Stromal cell of bone marrow (primary cell): ENCODE measurements around the gene GTSF1L.

Experiments
- DNase-seq: peaks from one replicate; pipeline ENCODE4 v3.0.0-alpha.2; 2012; ENCODE audit warnings: low read depth

The GTSF1L gene

DNA sequence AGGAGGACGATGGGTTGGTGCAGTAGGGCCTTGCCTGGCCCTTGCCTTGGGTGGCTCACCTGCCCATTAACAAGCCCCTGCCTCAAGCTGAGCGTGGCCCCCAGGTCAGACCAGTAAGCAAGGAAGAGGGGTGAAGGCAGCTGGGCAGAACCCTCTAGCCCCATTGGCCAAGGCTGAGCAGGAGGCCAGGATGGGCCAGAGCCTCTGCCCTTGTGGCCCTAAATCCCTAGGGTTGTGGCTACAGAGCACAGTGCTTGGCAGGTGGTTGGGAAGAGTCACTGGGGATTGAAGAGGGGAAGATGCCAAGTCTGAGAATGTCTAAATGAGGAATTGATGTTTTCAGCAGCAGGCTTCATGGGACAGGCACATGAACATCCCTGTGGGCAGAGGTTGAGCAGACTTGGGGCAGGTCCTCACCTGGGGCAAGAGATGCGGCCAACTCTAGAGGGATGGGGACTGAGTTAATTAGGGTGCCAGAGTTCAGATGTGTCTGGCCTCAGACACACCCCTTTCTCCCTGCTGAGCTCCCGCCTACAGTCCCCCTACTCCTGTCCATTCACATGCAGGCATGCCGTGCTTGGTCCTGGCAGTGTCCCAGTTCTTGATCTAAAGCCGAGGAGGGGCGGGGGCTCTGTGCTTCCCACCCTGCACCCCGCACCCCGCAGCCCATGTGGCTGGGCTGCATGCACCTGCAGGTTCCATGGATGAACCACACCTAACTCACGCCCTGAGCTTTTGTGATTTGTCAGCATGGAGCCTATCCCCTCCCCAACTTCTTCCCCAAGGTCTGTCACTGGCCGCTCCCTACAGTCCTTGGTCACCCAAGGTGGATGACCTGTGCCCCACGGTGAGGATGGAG lies 9.8 kb downstream of the GTSF1L start:
- DNase-seq, result no peak

DNA sequence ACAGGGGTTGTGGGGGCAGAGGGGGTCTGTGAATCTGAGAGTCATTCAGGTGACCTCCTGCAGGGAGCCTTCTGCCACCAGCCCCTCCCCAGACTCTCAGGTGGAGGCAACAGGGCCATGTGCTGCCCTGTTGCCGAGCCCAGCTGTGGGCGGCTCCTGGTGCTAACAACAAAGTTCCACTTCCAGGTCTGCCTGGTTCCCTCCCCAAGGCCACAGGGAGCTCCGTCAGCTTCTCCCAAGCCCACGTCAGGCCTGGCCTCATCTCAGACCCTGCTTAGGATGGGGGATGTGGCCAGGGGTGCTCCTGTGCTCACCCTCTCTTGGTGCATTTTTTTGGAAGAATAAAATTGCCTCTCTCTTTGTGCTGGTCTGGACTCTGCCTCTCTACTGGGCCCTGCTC lies 10.7 kb downstream of the GTSF1L start:
- no peak for DNase-seq

DNA sequence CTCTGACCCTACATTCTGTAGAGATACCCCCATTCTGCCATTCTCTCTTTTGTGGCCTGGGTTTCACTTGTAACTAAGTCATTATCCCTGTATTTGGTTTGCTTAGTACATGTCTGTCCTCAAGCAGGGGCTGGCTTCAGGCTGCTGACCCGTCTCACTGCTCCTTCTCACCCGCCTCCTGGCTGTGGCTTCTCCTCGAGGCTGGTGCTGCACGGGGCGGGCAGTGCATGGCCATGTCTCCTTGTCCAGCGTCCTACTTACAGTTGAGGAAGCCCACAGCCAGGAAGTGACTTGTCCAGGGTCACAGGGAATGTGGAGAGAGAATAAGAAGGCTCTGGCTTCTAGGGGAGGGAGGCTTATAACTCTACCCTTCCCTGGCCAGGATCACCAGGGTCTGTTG lies 11.3 kb downstream of the GTSF1L start:
- DNase-seq, result no peak

DNA sequence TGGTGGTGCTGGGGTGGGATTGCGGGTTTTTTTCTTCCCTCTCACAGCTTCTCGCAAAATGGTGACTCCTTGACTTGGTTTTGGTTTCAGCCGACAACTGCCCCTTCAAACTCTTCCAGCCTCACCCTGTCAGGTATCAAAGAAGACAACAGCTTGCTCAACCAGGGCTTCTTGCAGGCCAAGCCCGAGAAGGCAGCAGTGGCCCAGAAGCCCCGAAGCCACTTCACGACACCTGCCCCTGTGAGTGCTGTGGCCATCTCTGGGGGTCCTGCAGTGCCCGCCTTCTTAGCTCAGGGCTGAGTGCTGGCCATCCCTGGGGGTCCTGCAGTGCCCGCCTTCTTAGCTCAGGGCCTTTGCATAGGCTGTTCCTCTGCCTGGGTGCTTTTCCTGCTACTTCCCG lies 11.8 kb downstream of the GTSF1L start:
- DNase-seq, result no peak

DNA sequence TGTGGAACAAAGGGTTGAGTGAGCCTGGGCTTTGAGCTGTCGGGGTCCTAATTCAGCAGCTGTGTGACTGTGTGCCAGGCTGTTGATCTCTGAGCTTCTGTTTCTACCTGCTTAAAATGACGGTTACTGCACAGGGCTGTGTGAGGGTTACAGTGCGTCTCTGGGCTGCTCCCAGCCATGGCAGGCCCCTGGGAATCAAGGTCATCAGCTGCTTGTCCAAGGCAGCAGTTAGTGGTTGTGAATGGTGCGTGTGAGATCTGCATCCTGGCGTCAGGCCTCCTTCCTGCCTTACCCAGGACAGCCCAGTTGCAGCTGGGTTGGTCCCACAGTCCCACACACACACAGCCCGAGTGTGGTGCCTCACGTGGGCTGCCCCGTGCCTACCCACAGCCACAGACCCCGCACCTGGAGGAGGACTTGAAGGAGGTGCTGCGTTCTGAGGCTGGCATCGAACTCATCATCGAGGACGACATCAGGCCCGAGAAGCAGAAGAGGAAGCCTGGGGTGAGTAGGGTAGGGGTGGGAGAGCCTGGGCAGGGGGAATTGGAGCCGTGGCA lies 15.6 kb downstream of the GTSF1L start:
- DNase-seq, result no peak

DNA sequence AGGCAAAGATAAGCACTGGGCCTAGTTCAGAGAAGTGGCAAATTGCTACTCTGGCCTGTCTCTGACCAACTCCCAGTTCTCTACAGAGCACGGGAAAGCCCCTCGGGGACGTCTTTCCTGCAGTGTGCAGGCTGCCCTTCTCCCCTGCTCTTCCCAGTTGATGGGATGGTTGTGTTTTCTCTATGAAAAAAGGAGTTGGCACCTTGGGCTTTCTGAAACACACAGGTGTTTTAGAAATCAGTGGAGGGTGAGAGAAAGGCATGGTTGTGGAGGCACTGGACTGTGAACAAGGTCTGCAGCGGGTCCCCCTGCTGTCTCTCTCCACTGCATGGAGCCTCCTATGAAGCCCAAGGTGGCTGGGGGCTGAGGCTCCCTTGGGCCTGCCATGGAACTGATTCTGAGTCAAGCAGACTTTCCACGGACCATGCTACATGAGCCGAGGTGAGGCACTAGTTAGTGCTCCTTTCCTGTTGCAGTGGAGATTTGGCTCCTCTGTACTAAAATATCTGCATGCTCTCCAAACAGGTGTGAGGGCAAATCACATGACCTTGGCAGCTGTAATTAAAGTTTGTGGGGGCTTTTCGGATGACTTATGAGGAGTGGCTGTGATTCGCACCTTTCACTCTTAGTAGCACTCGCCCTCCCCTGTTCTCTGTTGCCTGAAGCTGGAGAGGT lies 16.3 kb downstream of the GTSF1L start:
- DNase-seq, result no peak

DNA sequence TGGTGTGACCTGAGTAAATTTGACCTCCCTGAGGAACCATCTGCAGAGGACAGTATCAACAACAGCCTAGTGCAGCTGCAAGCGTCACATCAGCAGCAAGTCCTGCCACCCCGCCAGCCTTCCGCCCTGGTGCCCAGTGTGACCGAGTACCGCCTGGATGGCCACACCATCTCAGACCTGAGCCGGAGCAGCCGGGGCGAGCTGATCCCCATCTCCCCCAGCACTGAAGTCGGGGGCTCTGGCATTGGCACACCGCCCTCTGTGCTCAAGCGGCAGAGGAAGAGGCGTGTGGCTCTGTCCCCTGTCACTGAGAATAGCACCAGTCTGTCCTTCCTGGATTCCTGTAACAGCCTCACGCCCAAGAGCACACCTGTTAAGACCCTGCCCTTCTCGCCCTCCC lies 24.3 kb downstream of the GTSF1L start:
- no peak for DNase-seq

DNA sequence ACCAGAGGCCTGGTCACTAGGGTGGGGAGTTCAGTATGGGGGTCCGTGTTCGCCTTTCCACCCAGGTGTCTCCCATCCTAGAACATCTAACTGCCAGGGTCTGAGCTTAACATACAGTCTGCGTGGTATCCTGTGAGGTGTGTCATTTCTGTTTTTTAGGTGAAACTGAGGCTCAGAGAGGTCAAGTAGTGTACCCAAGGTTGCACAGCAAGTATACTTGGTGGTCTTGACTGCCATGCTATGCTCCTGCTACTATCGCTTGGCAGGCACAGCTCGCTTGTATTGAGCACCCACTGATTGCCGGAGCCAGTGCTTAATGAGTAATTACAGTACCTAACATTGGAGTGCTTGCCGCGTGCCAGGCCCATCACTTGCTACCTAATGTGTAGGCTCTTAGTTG lies 26.2 kb downstream of the GTSF1L start:
- no peak for DNase-seq

DNA sequence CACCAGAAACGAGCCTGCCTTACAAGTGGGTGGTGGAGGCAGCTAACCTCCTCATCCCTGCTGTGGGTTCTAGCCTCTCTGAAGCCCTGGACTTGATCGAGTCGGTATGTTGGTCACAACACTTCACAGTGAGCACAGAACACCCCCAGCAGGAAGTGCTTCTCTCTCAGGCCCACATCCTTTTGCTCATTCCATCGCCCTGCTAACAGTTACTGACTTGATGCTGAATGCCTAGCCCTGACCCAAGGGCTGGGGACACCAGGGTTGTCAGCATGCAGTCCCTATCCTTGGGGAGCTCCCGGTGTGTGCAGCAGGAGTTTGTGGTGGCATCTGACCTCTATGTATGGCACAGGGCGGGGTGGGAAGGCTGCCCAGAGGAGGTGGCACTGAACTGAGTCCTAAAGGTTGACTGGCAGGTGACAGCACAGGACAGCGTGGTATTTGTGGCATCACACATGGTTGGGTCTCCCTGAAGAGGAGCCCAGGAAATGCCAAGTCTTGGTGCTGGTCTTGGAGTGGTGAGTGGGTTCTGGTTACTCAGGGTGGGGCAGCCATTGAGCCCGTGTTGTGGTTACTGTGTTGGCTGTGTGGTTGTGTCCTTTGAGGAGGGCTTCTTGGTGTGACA lies 26.7 kb downstream of the GTSF1L start:
- no peak for DNase-seq

DNA sequence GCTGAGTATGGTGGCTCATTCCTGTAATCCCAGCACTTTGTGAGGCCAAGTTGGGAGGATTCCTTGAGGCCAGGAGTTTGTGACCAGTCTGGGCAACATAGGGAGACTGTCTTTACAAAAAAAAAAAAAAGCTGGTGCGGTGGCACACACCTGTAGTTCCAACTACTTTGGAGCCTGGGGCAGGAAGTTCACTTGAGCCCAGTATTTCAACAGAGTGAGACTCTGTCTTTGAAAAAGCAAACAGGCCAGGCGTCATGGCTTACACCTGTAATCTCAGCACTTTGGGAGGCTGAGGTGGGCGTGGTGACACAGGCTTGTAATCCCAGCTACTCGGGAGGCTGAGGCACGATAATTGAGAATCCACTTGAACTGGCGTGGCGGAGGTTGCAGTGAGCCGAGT lies 31.2 kb downstream of the GTSF1L start:
- DNase-seq, result no peak

DNA sequence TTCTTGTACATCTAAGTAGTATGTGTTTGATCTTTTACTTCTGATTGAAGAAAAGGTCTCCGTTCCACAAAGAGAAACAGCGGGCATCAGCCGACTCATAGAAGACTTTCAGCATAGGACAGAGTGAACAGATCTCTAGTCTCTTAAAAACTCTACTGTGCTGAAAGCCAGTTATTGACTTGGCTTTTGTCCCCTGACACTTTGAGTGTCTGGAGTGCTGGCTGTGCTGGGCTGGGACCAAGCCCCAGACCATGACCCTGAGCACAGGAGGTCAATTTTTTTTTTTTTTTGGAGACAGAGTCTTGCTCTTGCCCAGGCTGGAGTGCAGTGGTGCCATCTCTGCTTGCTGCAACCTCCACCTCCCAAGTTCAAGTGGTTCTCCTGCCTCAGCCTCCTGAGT lies 32.0 kb downstream of the GTSF1L start:
- no peak for DNase-seq

DNA sequence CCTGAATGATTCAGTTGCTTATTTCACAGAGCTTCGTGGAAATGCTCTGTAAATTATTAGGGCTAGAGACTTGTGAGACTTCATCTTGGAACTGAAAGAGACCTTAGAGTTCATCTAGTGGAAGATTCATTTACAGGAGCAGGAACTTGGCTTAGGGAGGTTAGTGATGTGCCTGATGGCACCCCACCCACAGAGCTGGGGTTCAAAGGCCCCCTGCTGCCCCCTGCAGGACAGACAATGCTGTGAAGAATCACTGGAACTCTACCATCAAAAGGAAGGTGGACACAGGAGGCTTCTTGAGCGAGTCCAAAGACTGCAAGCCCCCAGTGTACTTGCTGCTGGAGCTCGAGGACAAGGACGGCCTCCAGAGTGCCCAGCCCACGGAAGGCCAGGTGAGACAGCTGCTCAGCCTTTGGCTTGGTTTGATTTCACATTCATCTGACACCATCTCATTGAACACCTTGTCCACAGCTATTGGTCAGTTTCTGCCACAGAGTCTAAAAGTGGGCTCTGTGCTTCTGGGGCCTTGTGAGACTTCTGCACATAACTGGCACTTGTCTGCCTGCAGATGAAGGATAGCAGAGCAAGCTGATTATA lies 34.8 kb downstream of the GTSF1L start:
- DNase-seq, result peak; percentile 12

DNA sequence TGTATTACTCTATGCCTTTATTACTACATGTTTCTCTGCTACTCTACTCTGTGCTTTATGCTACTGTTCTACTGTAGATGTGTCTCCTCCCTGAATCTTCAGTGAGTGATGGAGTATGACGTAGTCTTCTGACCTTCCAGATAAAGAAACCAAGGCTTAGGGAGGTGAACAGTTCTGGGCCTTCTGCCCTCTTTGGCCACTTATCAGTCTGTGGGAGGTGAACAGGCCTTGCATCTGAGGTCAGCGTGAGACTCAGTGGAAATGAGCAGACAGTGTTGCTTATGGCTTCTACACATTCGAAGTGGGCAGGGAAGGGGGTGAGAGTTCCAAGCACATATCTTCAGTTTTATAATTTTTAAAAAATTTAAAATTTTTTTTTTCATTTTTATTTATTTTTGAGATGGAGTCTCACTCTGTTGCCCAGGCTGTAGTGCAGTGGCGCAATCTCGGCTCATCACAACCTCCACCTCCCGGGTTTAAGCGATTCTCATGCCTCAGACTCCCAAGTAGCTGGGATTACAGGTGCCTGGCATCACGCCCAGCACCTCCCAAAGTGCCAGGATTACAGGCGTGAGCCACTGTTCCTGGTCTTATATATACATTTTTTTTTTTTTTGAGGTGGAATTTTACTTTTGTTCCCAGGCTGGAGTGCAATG lies 35.7 kb downstream of the GTSF1L start:
- no peak for DNase-seq

DNA sequence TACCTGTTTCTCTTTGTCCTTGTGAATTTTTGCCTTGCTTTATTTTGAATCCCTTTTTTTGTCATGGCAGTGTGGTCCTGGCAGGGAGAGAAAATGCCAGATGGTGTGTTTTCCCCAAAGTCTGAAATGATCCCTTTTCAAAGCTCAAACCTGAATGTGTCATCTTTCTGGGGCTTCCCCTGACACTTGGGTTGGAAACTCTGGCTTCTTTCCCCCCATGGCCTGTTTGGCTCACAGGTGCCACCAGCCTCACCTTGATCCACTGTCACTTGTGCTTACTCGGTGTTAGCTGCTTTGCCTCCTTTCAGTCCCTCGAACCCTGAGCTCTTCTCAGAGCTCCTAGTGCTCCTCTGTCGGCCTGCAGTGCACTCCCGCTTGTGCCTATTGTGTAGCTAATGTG lies 37.6 kb downstream of the GTSF1L start:
- DNase-seq, result no peak

DNA sequence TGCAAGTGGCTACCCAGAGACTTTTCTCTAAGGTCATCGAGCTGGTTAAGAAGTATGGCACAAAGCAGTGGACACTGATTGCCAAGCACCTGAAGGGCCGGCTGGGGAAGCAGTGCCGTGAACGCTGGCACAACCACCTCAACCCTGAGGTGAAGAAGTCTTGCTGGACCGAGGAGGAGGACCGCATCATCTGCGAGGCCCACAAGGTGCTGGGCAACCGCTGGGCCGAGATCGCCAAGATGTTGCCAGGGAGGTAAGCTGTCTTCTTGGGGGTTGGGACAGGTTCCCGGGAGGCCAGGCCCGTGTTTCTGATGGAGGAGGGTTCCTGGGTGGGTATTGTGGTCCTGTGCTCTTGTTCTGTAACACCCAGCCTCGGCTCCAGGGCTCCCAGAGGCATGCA lies 40.0 kb downstream of the GTSF1L start:
- no peak for DNase-seq

DNA sequence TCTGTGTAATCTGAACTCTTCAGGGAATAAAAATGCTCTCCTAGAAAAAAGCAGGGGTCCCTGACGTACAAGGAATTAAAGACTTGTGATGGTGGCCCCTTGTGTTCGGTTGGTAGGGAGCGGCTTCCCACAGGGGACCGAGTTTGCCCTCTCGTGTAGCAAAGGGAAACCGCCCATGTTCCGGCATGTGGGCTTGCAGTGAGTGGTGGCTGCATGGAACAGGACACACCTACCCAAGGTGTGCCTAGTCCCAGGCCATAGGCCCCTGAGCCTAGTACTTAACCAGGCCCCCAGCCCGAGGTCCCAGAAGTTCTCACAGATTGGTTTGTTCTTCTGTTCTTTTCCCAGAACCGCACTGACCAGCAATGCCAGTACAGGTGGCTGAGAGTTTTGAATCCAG lies 44.4 kb downstream of the GTSF1L start:
- no peak for DNase-seq

DNA sequence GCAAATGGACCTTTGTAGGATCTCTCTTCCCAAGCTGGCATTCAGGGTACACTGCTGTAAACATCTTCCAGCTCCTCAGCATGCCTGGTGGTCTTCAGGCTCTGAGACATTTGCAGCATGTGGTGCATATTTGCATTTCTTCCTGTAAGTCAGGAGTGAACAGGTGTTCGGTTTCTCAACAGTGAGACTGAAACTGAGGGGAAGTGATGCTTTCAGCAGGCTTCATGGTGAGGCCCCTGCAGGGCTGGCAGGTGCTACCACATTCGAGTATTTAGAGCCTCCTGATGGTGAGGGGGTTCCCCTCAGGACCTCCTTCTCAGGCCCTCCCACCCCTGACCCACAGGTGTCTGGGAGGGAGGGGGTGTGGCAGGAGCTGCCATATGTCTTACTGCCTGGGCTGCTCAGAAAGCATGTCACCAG lies 44.8 kb downstream of the GTSF1L start:
- DNase-seq, result no peak

DNA sequence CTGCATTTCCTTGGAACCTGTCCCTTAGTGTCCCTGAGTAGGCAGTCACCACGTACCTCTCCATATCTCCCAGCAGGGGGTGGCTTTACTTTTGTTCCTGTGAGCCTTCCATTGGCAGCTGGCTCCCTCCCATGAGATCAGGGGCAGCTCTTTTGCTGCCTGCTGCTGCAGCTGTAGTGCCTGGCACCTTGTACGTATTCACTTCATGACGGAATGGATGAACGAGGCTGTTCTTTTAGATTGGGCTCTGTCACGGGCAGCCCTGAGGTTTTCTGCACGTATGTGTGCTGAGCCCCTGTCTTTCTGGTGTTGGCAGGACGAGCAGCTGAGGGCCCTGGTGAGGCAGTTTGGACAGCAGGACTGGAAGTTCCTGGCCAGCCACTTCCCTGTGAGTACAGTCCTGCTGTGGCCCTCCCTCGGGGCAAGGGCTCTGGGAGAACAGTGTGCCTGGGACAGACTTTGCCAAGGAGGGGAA lies 45.3 kb downstream of the GTSF1L start:
- DNase-seq, result no peak

DNA sequence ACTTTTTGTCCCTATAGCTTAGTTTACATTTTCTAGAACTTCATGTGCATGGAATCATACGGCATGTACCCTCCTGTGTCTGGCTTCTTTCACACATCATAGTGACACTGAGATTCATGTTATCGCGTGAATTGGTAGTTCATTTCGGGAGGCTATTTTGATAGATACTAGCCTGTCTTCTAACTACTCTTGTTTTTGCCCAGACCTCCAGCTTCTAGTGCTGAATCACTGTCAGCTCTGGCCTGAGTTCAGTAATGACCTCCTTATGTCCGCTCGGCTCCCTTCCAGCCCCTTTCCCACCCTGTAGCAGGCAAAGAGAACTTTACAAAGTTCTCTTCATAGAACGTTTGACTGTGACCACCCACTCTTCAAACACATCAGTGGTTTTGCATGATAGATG lies 45.8 kb downstream of the GTSF1L start:
- no peak for DNase-seq

DNA sequence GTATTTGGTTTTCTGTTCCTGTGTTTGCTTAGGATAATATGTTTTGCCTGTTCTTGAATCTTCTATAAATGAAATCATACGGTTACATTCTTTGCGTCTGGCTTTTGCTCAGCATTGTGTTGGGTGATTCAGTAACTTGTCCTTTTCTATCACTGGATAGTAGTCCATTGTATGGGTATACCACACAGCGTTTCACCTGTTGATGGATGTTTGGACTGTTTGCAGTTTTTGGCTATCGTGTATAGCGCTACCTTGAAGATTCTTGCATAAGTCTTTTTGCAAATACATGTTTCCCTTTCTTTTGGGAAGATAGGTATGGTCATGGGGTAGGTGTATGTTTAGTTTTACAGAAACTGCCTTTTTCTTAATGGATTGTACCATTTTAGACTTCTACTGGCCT lies 50.4 kb downstream of the GTSF1L start:
- DNase-seq, result no peak
